Measurements from ENCODE around the gene PTPRD.

PTPRD gene

DNA sequence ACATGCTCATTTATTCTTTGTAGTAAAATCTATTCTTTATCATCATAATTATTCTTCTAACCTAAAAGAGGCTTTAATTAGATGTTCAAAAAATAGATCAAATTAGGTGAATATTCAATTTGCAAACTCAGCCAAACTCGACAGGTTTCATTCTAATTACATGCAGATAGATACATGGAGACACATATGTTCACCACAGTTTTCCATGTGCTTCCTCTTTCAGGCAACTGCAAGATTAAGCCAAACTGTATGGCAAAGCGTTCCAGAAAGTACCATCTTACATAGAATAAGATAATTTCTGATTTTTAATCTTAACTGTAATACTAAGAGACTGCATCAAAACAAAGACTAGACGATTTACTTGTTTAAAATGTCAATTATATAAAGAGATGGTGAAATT is 1944.6 kb downstream of the PTPRD start:
- Histone ChIP-seq H3K4me1 (ENCODE audit: control insufficient read depth, insufficient read depth, low read length) (no peaks in the 10 kb centered on the region), H3K4me3 (ENCODE audit: low read length in 2 of 2) (no peak overlapping the region), H3K27ac (ENCODE audit: low read length) (no peak overlapping the region), H3K9ac (ENCODE audit: low read length in 2 of 2) (no peak overlapping the region), H3K36me3 (ENCODE audit: control insufficient read depth in 2 of 2, insufficient read depth in 2 of 2, low read length in 2 of 2) (no peaks in the 10 kb centered on the region), H3K27me3 (ENCODE audit: control insufficient read depth in 1 of 2, insufficient read depth in 2 of 2, low read length in 2 of 2) (no peaks in the 10 kb centered on the region), H3K9me3 (ENCODE audit: control insufficient read depth in 2 of 2, low read length in 2 of 2) (no peaks in the 10 kb centered on the region)

DNA sequence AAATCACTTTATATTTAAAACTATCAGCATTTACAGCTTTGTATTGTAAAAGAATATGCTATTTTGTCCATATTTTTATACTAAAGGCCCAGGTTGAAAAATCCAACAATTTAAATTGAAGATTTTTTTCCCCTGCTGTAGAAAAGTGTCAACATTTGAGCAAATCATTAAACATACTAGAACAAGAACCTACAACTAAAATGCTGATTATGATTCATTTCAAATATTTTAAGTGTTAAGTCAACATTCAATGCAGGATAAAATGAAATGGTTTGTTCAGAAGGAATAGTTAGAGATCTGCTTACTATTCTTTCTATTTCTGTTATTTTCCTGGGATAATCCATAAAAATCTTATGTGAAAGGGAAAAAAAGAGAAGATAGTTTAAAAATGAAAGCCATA is 1946.7 kb downstream of the PTPRD start:
- Histone ChIP-seq H3K4me3 (ENCODE audit: low read length in 2 of 2) (no peak overlapping the region), H3K9me3 (ENCODE audit: control insufficient read depth in 2 of 2, low read length in 2 of 2) (no peaks in the 10 kb centered on the region), H3K27ac (ENCODE audit: low read length) (no peak overlapping the region), H3K9ac (ENCODE audit: low read length in 2 of 2) (no peak overlapping the region), H3K36me3 (ENCODE audit: control insufficient read depth in 2 of 2, insufficient read depth in 2 of 2, low read length in 2 of 2) (no peaks in the 10 kb centered on the region), H3K27me3 (ENCODE audit: control insufficient read depth in 1 of 2, insufficient read depth in 2 of 2, low read length in 2 of 2) (no peaks in the 10 kb centered on the region), H3K4me1 (ENCODE audit: control insufficient read depth, insufficient read depth, low read length) (no peaks in the 10 kb centered on the region)

DNA sequence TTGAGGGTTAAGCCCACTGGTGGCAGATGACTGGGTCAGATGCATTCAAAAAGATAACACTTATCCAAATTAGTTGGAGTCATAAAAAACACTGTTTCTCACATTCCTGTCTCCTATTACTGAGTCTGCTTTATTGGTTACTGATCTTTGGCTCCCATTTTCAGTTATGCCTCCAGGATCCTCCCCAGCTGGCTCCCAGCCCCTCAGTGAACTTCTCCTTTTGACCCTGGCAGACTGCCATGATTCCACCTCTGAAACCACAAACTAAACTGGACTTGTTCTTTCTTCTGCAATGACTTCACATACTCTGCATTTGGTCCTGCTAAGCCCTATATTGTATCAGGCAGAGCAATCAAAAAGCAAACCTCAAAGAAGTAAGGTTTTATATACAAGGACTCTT is 1952.4 kb downstream of the PTPRD start:
- Histone ChIP-seq H3K9me3 (ENCODE audit: control insufficient read depth in 2 of 2, low read length in 2 of 2) (no peaks in the 10 kb centered on the region), H3K4me3 (ENCODE audit: low read length in 2 of 2) (no peak overlapping the region), H3K9ac (ENCODE audit: low read length in 2 of 2) (no peak overlapping the region), H3K27ac (ENCODE audit: low read length) (no peak overlapping the region), H3K4me1 (ENCODE audit: control insufficient read depth, insufficient read depth, low read length) (no peaks in the 10 kb centered on the region), H3K36me3 (ENCODE audit: control insufficient read depth in 2 of 2, insufficient read depth in 2 of 2, low read length in 2 of 2) (no peaks in the 10 kb centered on the region), H3K27me3 (ENCODE audit: control insufficient read depth in 1 of 2, insufficient read depth in 2 of 2, low read length in 2 of 2) (no peaks in the 10 kb centered on the region)

DNA sequence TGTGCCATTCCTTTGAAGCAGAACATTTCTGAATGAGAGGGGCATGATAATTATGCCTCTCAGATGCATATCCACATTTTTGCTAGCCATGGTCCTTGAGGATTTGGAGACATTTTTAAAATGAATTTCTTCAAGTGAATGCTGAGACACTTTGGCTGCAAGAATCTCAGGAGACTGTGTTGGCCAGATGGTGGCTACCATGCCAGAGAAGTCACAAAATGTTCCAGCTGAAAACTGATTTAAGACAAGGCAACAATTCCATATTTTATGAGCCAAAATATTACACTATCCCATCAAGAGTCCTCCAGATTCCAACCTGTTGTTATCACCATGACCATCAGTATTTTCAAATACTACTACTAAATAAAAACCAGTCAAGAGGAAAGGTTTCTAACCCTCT is 1953.7 kb downstream of the PTPRD start:
- Histone ChIP-seq H3K9ac (ENCODE audit: low read length in 2 of 2) (no peak overlapping the region), H3K4me1 (ENCODE audit: control insufficient read depth, insufficient read depth, low read length) (no peaks in the 10 kb centered on the region)

DNA sequence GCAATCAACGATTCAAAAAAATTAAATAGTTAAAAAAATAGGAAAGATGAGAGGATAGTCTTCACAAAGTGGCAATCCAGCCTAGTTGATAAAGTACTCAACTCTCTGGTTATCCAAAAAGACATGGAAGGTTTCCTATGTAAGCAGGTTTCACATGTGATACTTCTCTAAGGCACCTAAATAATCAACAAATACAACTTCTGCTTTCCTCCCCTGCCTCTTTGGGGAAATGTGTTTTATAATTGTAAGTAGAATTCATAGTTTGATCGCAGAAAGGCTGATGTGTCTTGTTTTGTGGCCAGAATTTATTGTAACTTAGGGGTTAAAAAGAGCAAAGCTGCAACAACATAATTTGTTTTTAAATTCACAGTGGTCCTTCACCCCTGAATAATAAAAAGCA is 1957.7 kb downstream of the PTPRD start:
- Histone ChIP-seq H3K9ac (ENCODE audit: low read length in 2 of 2) (no peak overlapping the region), H3K36me3 (ENCODE audit: control insufficient read depth in 2 of 2, insufficient read depth in 2 of 2, low read length in 2 of 2) (no peaks in the 10 kb centered on the region), H3K4me1 (ENCODE audit: control insufficient read depth, insufficient read depth, low read length) (no peaks in the 10 kb centered on the region), H3K9me3 (ENCODE audit: control insufficient read depth in 2 of 2, low read length in 2 of 2) (no peaks in the 10 kb centered on the region), H3K4me3 (ENCODE audit: low read length in 2 of 2) (no peak overlapping the region), H3K27ac (ENCODE audit: low read length) (no peak overlapping the region), H3K27me3 (ENCODE audit: control insufficient read depth in 1 of 2, insufficient read depth in 2 of 2, low read length in 2 of 2) (no peaks in the 10 kb centered on the region)

More for the DNA sequence above, 1953.7 kb downstream of the PTPRD start:
- Histone ChIP-seq H3K27me3 (ENCODE audit: control insufficient read depth in 1 of 2, insufficient read depth in 2 of 2, low read length in 2 of 2) (no peaks in the 10 kb centered on the region), H3K4me3 (ENCODE audit: low read length in 2 of 2) (no peak overlapping the region), H3K9me3 (ENCODE audit: control insufficient read depth in 2 of 2, low read length in 2 of 2) (no peaks in the 10 kb centered on the region), H3K27ac (ENCODE audit: low read length) (no peak overlapping the region), H3K36me3 (ENCODE audit: control insufficient read depth in 2 of 2, insufficient read depth in 2 of 2, low read length in 2 of 2) (no peaks in the 10 kb centered on the region)

DNA sequence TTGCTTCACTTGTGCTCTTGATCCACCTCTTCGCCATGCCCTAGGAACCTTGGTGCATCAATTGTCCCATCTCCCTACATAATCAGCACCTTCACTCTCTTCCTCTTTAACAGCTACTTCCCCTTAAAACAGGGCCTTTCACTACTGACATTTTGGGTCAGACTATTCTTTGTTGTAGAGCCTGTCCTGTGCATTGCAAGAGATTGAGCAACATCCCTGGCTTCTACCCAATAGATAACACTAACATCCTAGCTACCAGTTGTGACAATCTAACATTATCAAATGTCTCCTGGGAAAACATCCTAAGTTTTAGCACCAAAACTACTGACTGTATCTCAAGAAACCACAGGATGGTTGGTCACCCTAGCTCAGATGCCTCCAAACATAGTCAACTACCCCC is 1958.9 kb downstream of the PTPRD start:
- Histone ChIP-seq H3K27me3 (ENCODE audit: control insufficient read depth in 1 of 2, insufficient read depth in 2 of 2, low read length in 2 of 2) (no peaks in the 10 kb centered on the region), H3K27ac (ENCODE audit: low read length) (no peak overlapping the region), H3K9ac (ENCODE audit: low read length in 2 of 2) (no peak overlapping the region), H3K9me3 (ENCODE audit: control insufficient read depth in 2 of 2, low read length in 2 of 2) (no peaks in the 10 kb centered on the region), H3K4me1 (ENCODE audit: control insufficient read depth, insufficient read depth, low read length) (no peaks in the 10 kb centered on the region), H3K36me3 (ENCODE audit: control insufficient read depth in 2 of 2, insufficient read depth in 2 of 2, low read length in 2 of 2) (no peaks in the 10 kb centered on the region), H3K4me3 (ENCODE audit: low read length in 2 of 2) (no peak overlapping the region)

DNA sequence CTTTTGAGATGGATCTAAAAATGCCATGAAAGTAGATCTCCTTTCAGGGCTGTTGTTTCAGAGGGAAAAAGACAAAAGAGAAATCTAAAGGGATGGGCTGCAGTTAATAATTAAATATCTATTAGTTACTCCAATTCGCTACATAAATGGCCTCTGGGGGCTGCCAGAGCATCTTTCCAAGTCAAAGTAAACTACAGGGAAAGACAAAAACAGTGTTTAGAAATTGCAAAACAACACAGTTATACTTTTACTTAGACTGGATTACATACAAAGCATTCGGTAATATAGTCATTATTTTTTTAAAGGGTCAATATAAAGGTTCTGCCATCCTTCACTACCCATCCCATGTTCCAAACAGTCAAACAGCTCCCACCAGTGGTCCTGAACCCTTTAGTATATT is 1959.7 kb downstream of the PTPRD start:
- H3K4me3 ChIP-seq (ENCODE audit: low read length in 2 of 2), result no peak overlapping the region
- no peak overlapping the region for H3K27ac ChIP-seq (ENCODE audit: low read length)
- H3K9me3 ChIP-seq (ENCODE audit: control insufficient read depth in 2 of 2, low read length in 2 of 2), result no peaks in the 10 kb centered on the region
- no peaks in the 10 kb centered on the region for H3K4me1 ChIP-seq (ENCODE audit: control insufficient read depth, insufficient read depth, low read length)
- H3K36me3 ChIP-seq (ENCODE audit: control insufficient read depth in 2 of 2, insufficient read depth in 2 of 2, low read length in 2 of 2), result no peaks in the 10 kb centered on the region
- H3K9ac ChIP-seq (ENCODE audit: low read length in 2 of 2), result no peak overlapping the region
- no peaks in the 10 kb centered on the region for H3K27me3 ChIP-seq (ENCODE audit: control insufficient read depth in 1 of 2, insufficient read depth in 2 of 2, low read length in 2 of 2)

DNA sequence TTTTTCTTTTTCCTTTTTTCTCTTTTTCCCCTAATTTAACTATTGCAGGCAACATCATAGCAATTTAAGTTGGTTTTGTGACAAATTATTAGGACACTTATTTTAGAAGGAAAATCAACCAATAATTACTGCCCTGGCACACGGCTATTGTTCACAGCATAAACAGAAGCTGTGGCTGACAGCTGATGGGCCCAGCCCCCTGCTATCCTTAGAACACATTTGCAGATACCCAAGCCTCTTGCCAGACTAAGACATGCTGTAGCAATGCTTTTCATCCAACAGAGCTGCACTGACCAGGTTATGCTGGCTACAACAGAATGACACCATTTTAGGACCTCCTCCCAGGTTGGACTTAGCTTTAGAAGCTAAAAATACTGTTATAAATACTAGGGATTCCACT is 1960.5 kb downstream of the PTPRD start:
- Histone ChIP-seq H3K9me3 (ENCODE audit: control insufficient read depth in 2 of 2, low read length in 2 of 2) (no peaks in the 10 kb centered on the region), H3K27me3 (ENCODE audit: control insufficient read depth in 1 of 2, insufficient read depth in 2 of 2, low read length in 2 of 2) (no peaks in the 10 kb centered on the region), H3K4me3 (ENCODE audit: low read length in 2 of 2) (no peak overlapping the region), H3K9ac (ENCODE audit: low read length in 2 of 2) (no peak overlapping the region), H3K27ac (ENCODE audit: low read length) (no peak overlapping the region), H3K36me3 (ENCODE audit: control insufficient read depth in 2 of 2, insufficient read depth in 2 of 2, low read length in 2 of 2) (no peaks in the 10 kb centered on the region), H3K4me1 (ENCODE audit: control insufficient read depth, insufficient read depth, low read length) (no peaks in the 10 kb centered on the region)

DNA sequence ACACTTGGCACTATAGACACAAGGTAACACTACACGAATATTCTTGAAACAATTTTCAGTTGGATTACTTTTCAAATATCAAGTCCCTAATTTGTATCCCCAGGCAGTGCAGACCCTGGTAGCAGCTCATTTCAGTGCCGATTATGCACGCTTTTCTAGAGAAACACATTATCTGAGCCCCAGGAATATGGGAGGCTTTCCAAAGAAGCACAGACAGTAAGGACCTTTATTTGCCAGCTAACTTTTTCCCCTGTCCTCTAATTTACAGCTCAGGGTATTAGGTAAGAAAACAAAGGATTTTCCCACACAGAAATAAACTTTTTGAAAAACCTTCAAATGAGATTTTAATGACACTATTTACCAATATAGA is 1961.0 kb downstream of the PTPRD start:
- no peak overlapping the region for H3K9ac ChIP-seq (ENCODE audit: low read length in 2 of 2)
- H3K27ac ChIP-seq (ENCODE audit: low read length), result no peak overlapping the region
- H3K27me3 ChIP-seq (ENCODE audit: control insufficient read depth in 1 of 2, insufficient read depth in 2 of 2, low read length in 2 of 2), result no peaks in the 10 kb centered on the region
- H3K4me1 ChIP-seq (ENCODE audit: control insufficient read depth, insufficient read depth, low read length), result no peaks in the 10 kb centered on the region
- H3K9me3 ChIP-seq (ENCODE audit: control insufficient read depth in 2 of 2, low read length in 2 of 2), result no peaks in the 10 kb centered on the region
- H3K36me3 ChIP-seq (ENCODE audit: control insufficient read depth in 2 of 2, insufficient read depth in 2 of 2, low read length in 2 of 2), result no peaks in the 10 kb centered on the region
- H3K4me3 ChIP-seq (ENCODE audit: low read length in 2 of 2), result no peak overlapping the region

DNA sequence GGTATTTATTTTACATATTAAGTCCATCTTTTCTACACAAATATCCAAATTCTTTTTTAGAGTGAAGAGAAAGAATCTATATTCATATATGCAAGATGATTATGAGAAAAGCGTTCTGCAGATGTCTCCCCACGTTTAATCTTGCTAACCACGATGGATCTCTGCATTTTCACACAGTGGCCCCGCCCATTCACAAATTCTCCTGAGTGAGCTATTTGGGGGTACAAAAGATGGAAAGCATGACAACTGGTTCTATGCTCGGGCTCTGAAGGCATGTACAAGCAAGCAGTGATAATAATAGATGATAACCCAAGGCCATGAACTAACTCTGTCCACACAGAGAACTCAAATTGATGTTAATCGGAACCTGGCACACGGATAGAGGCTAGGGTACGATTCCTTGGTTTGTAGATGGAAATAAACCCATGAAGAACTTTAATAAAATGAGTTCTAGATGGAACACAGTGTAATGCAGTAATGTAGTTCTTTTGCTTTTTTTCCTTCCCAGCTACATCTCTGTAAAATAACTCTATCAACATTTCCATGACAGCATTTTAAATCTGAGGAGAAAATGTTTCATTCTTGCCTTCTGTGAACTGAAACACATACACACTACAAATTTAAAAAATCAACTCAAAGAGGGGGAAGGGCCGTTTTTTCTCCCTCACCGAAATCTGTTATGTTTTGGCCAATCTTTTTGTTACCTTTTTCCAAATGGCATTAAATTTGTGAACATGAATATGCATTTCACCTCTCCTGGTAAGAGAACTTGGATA is 1961.5 kb downstream of the PTPRD start:
- H3K4me3 ChIP-seq (ENCODE audit: low read length in 2 of 2), result no peak overlapping the region
- H3K4me1 ChIP-seq (ENCODE audit: control insufficient read depth, insufficient read depth, low read length), result no peaks in the 10 kb centered on the region
- no peaks in the 10 kb centered on the region for H3K9me3 ChIP-seq (ENCODE audit: control insufficient read depth in 2 of 2, low read length in 2 of 2)
- H3K36me3 ChIP-seq (ENCODE audit: control insufficient read depth in 2 of 2, insufficient read depth in 2 of 2, low read length in 2 of 2), result no peaks in the 10 kb centered on the region
- no peak overlapping the region for H3K9ac ChIP-seq (ENCODE audit: low read length in 2 of 2)
- no peak overlapping the region for H3K27ac ChIP-seq (ENCODE audit: low read length)
- no peaks in the 10 kb centered on the region for H3K27me3 ChIP-seq (ENCODE audit: control insufficient read depth in 1 of 2, insufficient read depth in 2 of 2, low read length in 2 of 2)

DNA sequence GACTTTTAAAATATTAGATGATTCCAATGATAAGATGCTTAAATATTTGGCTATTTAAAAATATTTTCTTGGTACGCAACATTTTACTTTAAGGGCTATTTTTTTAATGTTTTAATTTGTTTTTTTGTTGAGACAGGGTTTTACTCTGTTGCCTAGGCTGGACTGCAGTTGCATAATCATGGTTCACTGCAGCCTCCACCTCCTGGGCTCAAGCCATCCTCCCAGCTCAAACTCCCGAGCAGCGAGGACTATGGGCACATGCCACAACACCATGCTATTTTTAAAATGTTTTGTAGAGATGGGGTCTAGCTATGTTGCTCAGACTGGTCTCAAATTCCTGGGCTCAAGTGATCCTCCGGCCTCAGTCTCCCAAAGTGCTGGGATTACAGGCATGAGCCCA is 1963.0 kb downstream of the PTPRD start:
- Histone ChIP-seq H3K4me3 (ENCODE audit: low read length in 2 of 2) (no peak overlapping the region), H3K36me3 (ENCODE audit: control insufficient read depth in 2 of 2, insufficient read depth in 2 of 2, low read length in 2 of 2) (no peaks in the 10 kb centered on the region), H3K27ac (ENCODE audit: low read length) (no peak overlapping the region), H3K9me3 (ENCODE audit: control insufficient read depth in 2 of 2, low read length in 2 of 2) (no peaks in the 10 kb centered on the region), H3K9ac (ENCODE audit: low read length in 2 of 2) (no peak overlapping the region), H3K4me1 (ENCODE audit: control insufficient read depth, insufficient read depth, low read length) (no peaks in the 10 kb centered on the region), H3K27me3 (ENCODE audit: control insufficient read depth in 1 of 2, insufficient read depth in 2 of 2, low read length in 2 of 2) (no peaks in the 10 kb centered on the region)
